H1 (cell line): ENCODE data around the gene PPIB. TPM values are rescaled to one million over a fixed set of nuclear protein-coding genes. Genes with fewer than 3 reads are reported as not detected.

Experiments used
- ASH2L ChIP-seq: fragments of 200-600, 300-600 bp; sonication (generic); IDR thresholded peaks from one replicate; pipeline ENCODE4 v1.7.1; 2017; ENCODE audit warnings: low read length
- BRCA1 ChIP-seq: IDR thresholded peaks from 2 replicates; pipeline ENCODE4 v1.6.1; 2012; ENCODE audit warnings: low read depth, low read length, improper control_type of control experiment
- CBX5 ChIP-seq: fragments of 300-800, 300-1000 bp; sonication (generic); IDR thresholded peaks from 2 replicates; pipeline ENCODE4 v1.7.1; 2016; ENCODE audit warnings: antibody characterized with exemption, low read length, low read depth
- CEBPB ChIP-seq: IDR thresholded peaks from 2 replicates; pipeline ENCODE4 v1.6.1; 2012; ENCODE audit warnings: low read depth, low read length
- CREB1 ChIP-seq: IDR thresholded peaks from 2 replicates; pipeline ENCODE4 v1.6.1; 2012; ENCODE audit warnings: inconsistent platforms
- EP300 ChIP-seq, 2 experiments: IDR thresholded peaks; 1 replicate in 1 of 2; 2 replicates in 1 of 2; pipeline ENCODE4 v1.6.1; 2011 to 2012; ENCODE audit warnings: low read depth in 2 of 2, low read length in 2 of 2, mild to moderate bottlenecking in 2 of 2, borderline replicate concordance in 1 of 2, inconsistent platforms in 1 of 2, moderate library complexity in 1 of 2
- EZH2 ChIP-seq: fragments of 200-600 bp; sonication (generic); IDR thresholded peaks from 2 replicates; pipeline ENCODE4 v1.7.1; 2012; ENCODE audit warnings: low read depth, mild to moderate bottlenecking, moderate library complexity, low read length, inconsistent platforms; ENCODE audit not compliant: severe bottlenecking
- FOSL1 ChIP-seq: IDR thresholded peaks from 2 replicates; pipeline ENCODE4 v1.6.1; 2011; ENCODE audit warnings: mild to moderate bottlenecking, low read depth, low read length, moderate library complexity; ENCODE audit not compliant: insufficient read depth
- HDAC6 ChIP-seq: IDR thresholded peaks from one replicate; pipeline ENCODE4 v1.7.1; 2012; ENCODE audit warnings: low read depth, mild to moderate bottlenecking, inconsistent platforms, low read length, moderate library complexity
- JUND ChIP-seq: IDR thresholded peaks from 2 replicates; pipeline ENCODE4 v1.6.1; 2011; ENCODE audit warnings: mild to moderate bottlenecking, improper control_type of control experiment, low read length
- NANOG ChIP-seq: IDR thresholded peaks from 2 replicates; pipeline ENCODE4 v1.6.1; 2011; ENCODE audit warnings: low read length, low read depth, mild to moderate bottlenecking, inconsistent platforms; ENCODE audit not compliant: insufficient read depth, poor library complexity, severe bottlenecking
- PHF8 ChIP-seq: fragments of 200-600 bp; sonication (generic); conservative IDR thresholded peaks from 2 replicates; pipeline ENCODE4 v1.7.1; 2012; ENCODE audit warnings: low read depth, mild to moderate bottlenecking, inconsistent platforms, low read length, moderate library complexity
- POLR2AphosphoS5 ChIP-seq: IDR thresholded peaks from 2 replicates; pipeline ENCODE4 v1.6.1; 2011; ENCODE audit warnings: low read depth, low read length
- RBBP5 ChIP-seq: IDR thresholded peaks from 2 replicates; pipeline ENCODE4 v1.7.1; 2012; ENCODE audit warnings: low read depth, mild to moderate bottlenecking, inconsistent platforms, low read length, moderate library complexity, borderline replicate concordance
- RXRA ChIP-seq: IDR thresholded peaks from 2 replicates; pipeline ENCODE4 v1.6.1; 2011; ENCODE audit warnings: low read depth, mild to moderate bottlenecking, low read length, moderate library complexity; ENCODE audit not compliant: insufficient read depth
- SAP30 ChIP-seq: fragments of 300-600 bp; sonication (generic); IDR thresholded peaks from 2 replicates; pipeline ENCODE4 v1.7.1; 2012; ENCODE audit warnings: low read length, moderate library complexity, mild to moderate bottlenecking, inconsistent platforms; ENCODE audit not compliant: insufficient read depth, insufficient replicate concordance
- TAF1 ChIP-seq: IDR thresholded peaks from 2 replicates; pipeline ENCODE4 v1.6.1; 2011; ENCODE audit warnings: mild to moderate bottlenecking, low read depth, low read length
- polyA plus RNA-seq, 7 experiments: library from polyadenylated mRNA; depleted of rRNA in 3 of 7; stranded (reverse) in 5 of 7; unstranded in 2 of 7; fragments of >200 nt in 5 of 7; fragments of 200-250 nt in 2 of 7; gene quantifications; 1 replicate in 5 of 7; 2 replicates in 1 of 7; 4 replicates in 1 of 7; pipeline versions ENCODE4 v1.2.1 to v1.2.3, GENCODE V29; 2011 to 2013; ENCODE audit warnings: missing spikeins in 2 of 7, mixed read lengths in 2 of 7
- total RNA-seq: library from RNA; stranded (reverse); fragmentation: NEBNext Ultra II Directional; extraction: Animal tissue kit (Norgen Biotek cat#: 25700); gene quantifications from 2 replicates; pipeline ENCODE4 v1.2.1, GENCODE V29; 2021
- TF ChIP-seq, protein P1 (sequence below): IDR thresholded peaks from 2 replicates; pipeline ENCODE4 v1.6.1; 2012; ENCODE audit warnings: inconsistent platforms
- TF ChIP-seq, protein P2 (sequence below), 3 experiments: IDR thresholded peaks; 1 replicate in 2 of 3; 2 replicates in 1 of 3; pipeline versions ENCODE4 v1.5.1 to v1.6.1; 2011; ENCODE audit warnings: low read length in 3 of 3, mild to moderate bottlenecking in 3 of 3, inconsistent platforms in 2 of 3, low read depth in 1 of 3, moderate library complexity in 1 of 3; ENCODE audit not compliant: insufficient read depth in 1 of 3; ENCODE audit errors: control extremely low read depth in 1 of 3

Gene PPIB
- total and polyA plus RNA-seq, 2 of the 8 experiments (the other 6 are each of a cell fraction or from before 2014, with no cell fraction given) = 558 to 579 TPM

DNA sequence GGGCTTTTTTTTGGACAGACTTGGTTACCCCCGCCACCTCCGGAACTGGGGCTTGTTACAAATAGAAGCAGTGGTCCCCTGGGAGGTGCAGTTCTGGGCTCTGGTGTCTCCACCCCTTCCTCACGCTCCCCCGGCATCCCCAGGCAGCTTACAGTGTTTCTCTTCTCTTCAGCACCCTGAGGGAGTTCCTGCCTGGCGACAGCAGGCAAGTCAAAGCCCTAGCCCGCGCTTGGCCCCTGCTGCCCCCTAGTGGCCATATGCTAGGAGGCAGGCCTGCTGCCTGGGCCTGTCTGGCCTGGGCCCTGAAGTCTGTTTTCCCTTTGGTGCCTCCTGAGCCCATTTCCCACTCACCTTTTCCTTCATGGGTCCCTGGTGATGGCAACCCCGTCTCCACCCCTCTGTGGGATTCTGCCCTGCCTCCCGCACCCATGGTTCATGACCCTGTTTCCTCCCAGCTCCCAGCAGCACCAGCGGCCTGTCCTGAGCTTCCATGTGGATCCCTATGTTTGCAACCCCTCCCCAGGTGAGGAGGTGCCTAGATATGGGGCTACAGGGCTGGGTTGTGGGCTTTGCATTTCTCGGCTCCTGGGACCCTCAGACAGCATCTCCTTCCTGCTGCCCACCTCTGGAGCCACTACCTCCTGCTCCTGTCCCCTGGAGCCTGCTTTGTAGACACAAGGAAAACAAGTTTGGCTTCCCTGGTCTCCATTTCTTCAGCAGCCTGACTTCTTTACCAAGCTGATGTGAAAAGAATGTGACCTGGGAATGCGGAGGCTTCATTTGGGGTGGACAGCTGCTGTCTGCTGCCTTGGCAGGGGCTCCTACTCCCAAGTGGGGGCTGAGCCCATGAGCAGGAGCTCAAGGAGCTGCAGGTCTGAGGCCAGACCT is 9.1 kb downstream of the PPIB start (continued):
- TF ChIP-seq, protein P1, sequence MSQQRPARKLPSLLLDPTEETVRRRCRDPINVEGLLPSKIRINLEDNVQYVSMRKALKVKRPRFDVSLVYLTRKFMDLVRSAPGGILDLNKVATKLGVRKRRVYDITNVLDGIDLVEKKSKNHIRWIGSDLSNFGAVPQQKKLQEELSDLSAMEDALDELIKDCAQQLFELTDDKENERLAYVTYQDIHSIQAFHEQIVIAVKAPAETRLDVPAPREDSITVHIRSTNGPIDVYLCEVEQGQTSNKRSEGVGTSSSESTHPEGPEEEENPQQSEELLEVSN = no peak
- TF ChIP-seq BRCA1 (no peak), RBBP5 (no peak), NANOG (no peak), CREB1 (peak; percentile 54; the same call in 1 of the 2 replicates), SAP30 (no peak), RXRA (no peak), EP300 (IDR thresholded peaks at IDR 0.05; ENCODE audit: borderline replicate concordance in 1 of 2, low read depth in 2 of 2, low read length in 2 of 2) (no peak), TAF1 (no peak), FOSL1 (no peak), JUND (no peak; the same call in 1 of the 2 replicates), CEBPB (no peak), CBX5 (no peak), EZH2 (no peak), HDAC6 (no peak), ASH2L (no peak), PHF8 (no peak), POLR2AphosphoS5 (peak; percentile 74; the same call in 1 of the 2 replicates)
- TF ChIP-seq, protein P2, sequence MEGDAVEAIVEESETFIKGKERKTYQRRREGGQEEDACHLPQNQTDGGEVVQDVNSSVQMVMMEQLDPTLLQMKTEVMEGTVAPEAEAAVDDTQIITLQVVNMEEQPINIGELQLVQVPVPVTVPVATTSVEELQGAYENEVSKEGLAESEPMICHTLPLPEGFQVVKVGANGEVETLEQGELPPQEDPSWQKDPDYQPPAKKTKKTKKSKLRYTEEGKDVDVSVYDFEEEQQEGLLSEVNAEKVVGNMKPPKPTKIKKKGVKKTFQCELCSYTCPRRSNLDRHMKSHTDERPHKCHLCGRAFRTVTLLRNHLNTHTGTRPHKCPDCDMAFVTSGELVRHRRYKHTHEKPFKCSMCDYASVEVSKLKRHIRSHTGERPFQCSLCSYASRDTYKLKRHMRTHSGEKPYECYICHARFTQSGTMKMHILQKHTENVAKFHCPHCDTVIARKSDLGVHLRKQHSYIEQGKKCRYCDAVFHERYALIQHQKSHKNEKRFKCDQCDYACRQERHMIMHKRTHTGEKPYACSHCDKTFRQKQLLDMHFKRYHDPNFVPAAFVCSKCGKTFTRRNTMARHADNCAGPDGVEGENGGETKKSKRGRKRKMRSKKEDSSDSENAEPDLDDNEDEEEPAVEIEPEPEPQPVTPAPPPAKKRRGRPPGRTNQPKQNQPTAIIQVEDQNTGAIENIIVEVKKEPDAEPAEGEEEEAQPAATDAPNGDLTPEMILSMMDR (IDR thresholded peaks at IDR 0.05; ENCODE audit: control extremely low read depth in 1 of 3, insufficient read depth in 1 of 3, low read depth in 1 of 3, low read length in 3 of 3) = peak; percentile 88 to 99 (median 99)
